T-helper 9 cell (primary cell): Measurements from ENCODE around the gene SSH3.

ENCODE experiments used
- DNase-seq: peaks from one replicate; pipeline ENCODE4 v3.0.0-alpha.2; 2020

Gene SSH3

DNA sequence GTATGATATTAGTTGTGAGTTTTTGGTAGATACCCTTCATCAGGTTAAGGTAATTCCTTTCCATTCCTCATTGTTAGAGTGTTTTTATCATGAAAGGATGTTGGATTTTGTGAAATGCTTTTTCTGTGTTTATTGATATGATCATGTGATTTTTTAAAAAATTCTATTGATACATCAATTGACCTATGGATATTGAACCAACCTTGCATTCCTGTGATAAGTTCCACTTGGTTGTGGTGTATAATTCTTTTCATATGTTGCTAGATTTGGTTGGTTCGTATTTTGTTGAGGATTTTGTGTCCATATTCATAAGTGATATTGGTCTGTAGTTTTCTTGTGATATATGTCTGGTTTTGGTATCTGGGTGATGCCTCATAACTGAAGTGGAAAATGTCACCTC is 7.5 kb upstream of the SSH3 start:
- DNase-seq, result no peak

GRCh38 chr11:67298786-67299185 is 4.5 kb upstream of the SSH3 start:
- no peak for DNase-seq

DNA sequence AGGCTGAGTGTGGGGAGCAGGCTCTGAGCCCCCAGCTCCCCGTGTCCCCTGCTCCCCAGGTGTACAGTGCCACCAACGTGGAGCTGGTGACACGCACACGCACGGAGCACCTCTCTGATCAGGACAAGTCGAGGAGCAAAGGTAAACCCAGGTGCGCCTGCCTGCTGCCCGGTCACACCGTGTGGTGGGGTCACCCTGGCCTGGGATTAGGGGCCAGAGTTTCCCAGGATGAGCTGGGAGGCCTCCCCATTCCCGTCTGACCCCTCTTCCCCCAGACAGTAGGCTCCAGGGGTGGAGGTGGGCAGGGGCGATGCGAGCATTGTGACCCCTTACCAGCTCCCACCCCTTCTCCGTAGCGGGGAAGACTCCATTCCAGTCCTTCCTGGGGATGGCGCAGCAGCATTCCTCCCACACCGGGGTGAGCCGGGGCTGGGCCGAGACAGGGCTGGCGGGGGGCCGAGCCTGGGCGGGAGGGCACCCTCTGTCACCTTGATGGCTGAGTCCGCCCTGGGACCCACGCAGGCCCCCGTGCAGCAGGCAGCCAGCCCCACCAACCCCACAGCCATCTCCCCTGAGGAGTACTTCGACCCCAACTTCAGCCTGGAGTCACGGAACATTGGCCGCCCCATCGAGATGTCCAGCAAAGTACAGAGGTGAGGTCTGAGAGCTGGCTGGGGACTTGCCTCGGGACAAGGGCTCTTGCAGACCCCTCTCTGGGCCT is 3.7 kb upstream of the SSH3 start:
- DNase-seq, result no peak

- no peak for DNase-seq
Observed at GRCh38 chr11:67300256-67300755, 3.0 kb upstream of the SSH3 start.

- DNase-seq, result no peak
Observed at GRCh38 chr11:67300756-67301312, 2.5 kb upstream of the SSH3 start.

GRCh38 chr11:67301313-67301921 is 1.9 kb upstream of the SSH3 start:
- no peak for DNase-seq

DNA sequence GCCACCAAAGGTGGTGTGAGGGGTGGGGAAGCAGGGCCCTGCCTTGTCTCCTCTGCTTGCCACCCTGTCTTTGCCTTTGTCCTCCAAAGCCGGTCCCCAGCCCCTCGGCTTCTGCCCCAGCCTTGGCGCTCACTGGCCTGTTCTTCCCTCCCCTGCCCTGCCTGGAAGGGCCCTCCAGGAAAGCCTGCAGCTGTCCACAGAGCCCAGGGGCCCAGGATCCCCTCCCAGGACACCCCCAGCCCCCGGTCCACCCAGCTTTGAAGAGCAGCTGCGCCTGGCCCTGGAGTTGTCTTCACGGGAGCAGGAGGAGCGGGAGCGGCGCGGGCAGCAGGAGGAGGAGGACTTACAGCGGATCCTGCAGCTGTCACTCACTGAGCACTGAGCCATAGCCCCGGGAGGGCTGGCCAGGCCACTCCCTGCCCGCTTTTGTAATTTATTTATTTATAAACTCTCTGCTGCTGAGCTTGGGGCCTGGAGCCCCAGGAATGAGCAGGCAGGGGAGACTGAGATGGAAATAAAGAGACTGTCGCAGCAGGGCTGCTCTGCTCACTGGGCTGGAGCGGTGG is 1.3 kb upstream of the SSH3 start:
- no peak for DNase-seq

DNA sequence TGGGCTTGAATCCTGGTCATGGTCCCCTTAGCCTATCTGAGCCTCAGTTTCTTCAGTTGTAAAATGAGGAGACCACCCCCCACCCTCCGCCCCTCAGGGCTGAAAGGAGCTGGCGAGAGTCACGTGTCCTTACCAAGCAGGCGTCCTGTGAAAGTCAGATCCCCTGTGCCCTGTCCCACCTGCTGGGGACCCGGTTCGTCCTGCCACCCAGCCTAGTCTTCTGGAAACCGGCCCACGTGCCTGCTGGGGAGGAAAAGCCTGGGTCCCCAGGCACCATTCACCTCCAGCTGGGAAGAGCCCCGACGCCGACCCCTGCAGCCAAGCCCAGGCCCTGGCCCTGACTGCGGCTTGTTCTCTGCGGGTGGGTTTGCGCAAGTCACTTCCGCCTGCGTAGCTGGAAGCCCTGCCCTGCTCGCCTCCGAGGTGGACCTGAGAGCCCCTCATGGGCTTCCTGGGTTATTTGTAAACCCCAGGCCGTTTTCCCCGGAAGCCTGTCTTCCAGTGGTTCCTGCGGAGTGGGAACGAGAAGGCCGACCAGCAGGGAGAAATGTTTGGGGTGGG is 679 bp upstream of the SSH3 start:
- DNase-seq, result no peak

- no peak for DNase-seq
Observed at GRCh38 chr11:67303835-67304411, 593 bp downstream of the SSH3 start.

DNA sequence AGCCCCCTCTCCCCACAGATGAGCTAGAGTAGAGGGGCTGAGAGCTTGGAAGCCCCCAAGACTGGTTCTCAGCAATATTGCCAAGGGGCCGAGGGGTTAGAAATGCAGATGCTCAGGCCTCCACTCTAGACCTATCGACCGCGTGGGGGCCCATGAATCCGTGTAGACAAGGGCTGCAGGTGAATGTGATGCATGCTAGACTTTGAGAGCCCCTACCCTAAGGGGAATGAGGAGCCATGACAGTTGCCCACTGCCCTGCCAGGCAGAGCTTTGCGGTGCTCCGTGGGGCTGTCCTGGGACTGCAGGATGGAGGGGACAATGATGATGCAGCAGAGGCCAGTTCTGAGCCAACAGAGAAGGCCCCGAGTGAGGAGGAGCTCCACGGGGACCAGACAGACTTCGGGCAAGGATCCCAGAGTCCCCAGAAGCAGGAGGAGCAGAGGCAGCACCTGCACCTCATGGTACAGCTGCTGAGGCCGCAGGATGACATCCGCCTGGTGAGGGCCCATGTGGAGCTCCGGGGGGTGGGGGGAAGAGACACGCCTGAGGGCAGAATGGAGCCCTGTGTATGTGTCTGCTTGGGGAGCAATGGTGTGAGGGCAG is 1.3 kb downstream of the SSH3 start:
- DNase-seq, result no peak

DNA sequence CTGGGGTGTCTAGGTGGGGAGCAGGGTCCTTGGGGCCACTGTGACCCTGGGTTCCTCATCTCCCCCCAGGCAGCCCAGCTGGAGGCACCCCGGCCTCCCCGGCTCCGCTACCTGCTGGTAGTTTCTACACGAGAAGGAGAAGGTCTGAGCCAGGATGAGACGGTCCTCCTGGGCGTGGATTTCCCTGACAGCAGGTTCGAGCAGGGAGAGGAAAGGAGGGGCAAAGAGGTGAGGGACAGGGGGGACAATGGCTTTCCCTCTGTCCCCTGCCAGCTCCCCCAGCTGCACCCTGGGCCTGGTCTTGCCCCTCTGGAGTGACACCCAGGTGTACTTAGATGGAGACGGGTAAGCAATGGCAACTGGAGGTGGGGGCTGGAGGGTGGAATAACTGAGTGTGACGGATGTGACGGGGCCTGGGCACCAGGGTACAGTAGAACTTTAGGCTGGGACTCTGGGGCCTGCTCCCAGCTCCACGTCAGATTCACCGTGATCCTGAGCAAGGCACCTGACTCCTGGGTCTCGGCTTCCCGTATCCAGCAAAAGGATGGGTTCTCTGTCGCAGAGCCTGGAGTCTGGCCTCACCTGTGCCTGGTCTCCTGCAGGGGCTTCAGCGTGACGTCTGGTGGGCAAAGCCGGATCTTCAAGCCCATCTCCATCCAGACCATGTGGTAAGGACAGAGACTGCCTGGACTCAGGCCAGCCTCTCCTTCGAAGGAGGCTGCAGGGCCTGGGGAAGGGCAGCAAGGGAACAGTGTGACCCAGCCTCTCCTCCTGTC is 3.6 kb downstream of the SSH3 start:
- DNase-seq, result no peak

DNA sequence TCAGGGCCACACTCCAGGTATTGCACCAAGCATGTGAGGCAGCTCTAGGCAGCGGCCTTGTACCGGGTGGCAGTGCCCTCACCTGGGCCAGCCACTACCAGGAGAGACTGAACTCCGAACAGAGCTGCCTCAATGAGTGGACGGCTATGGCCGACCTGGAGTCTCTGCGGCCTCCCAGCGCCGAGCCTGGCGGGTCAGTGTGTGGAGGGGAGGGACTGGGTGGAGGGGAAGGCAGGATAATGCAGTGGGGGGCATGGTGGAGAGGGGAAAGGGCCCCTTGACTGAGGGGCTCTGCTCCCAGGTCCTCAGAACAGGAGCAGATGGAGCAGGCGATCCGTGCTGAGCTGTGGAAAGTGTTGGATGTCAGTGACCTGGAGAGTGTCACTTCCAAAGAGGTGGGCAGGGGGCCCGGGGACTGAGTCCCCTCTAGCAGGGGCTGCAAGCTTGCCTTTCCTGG is 4.2 kb downstream of the SSH3 start:
- DNase-seq, result no peak

DNA sequence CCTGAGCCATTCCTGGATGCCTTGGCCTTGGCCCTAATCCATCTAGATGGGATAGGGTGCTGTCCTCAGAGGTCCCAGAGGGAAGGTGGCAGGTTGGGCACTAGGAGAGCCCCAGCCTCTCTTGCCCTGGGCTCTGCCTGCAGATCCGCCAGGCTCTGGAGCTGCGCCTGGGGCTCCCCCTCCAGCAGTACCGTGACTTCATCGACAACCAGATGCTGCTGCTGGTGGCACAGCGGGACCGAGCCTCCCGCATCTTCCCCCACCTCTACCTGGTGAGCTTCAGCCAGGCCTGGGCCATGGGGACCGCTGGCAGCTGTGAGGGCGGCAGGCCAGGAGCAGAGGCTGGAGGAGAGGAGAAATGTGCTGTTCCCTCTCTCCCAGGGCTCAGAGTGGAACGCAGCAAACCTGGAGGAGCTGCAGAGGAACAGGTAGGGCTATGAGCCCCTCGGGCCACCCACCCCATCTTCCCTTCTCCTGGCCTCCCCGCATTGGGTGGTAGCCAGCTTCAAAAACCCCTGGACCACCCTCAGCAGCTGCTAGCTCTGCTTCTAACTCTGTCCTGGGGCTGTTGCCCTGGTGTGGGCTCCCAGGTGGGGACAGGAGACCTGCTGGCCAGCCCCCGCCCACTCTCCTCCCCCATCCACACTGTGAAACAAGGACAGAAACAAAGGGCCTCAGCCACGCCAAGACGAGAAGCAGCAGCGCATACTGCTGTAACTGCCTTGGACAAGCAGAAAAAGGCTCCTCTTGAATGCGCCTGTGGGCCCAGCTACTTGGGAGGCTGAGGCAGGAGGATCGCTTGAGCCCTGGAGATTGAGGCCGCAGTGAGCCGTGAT is 4.9 kb downstream of the SSH3 start:
- DNase-seq, result no peak

DNA sequence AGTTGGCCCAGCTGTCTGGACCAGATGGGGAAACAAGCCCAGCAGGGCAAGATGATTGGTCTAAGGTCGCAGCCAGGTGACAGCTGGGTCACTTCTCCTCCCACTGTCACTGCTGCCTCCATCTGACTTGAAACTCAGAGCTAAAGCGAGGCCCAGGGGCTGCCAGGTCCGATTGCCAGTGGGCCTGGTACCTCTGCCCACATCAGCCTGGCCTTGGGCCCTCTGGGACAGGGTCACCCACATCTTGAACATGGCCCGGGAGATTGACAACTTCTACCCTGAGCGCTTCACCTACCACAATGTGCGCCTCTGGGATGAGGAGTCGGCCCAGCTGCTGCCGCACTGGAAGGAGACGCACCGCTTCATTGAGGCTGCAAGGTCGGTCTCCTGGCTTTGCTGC is 5.8 kb downstream of the SSH3 start:
- DNase-seq, result no peak

DNA sequence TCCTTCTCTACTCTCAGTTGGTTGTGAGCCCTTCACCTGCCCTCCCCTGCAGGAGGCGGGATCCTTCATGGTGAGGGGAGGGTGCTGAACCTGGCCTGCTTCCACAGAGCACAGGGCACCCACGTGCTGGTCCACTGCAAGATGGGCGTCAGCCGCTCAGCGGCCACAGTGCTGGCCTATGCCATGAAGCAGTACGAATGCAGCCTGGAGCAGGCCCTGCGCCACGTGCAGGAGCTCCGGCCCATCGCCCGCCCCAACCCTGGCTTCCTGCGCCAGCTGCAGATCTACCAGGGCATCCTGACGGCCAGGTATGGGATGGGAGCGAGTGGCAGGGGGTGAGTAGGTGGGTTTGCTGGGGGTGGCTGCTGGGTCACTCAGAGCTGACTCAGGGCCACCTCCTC is 6.3 kb downstream of the SSH3 start:
- no peak for DNase-seq

DNA sequence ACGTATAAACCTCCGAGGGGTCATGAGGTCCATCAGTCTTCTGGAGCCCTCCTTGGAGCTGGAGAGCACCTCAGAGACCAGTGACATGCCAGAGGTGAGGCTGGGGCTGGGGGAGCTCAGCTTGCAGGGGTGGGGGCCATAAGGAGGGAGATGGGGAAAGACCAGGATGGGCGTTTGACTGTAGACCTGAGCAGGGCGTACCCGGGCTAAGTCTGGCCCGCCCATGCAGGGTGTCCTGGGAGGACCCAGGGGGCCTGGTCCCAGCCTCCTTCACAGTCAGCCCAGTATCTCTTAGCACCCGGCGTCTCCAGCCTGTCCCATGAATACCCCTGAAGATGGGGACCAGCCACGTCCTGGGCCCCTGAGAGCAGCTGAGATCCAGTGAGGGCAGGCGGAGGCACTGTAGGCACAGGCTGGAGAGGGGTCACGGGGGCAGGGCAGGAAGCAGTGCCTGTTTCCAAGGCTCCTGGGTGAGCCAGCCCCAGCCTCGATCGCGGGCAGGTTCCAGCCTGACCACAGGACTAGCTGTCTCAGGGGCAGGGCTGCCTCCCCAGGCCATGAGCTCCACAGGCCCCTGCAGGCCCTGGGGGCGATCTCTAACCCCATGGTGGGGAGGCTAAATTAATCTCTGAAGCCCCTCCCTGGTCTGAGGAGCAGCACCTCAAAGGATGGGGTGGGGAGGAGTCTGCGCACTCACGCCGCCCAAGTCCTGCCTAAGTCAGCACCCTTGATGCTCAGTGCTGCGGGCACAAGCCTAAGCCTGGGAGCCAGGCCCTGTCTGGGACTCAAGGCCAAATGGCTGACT is 7.1 kb downstream of the SSH3 start:
- DNase-seq, result no peak

GRCh38 chr11:67311051-67311555 is 7.8 kb downstream of the SSH3 start:
- no peak for DNase-seq

DNA sequence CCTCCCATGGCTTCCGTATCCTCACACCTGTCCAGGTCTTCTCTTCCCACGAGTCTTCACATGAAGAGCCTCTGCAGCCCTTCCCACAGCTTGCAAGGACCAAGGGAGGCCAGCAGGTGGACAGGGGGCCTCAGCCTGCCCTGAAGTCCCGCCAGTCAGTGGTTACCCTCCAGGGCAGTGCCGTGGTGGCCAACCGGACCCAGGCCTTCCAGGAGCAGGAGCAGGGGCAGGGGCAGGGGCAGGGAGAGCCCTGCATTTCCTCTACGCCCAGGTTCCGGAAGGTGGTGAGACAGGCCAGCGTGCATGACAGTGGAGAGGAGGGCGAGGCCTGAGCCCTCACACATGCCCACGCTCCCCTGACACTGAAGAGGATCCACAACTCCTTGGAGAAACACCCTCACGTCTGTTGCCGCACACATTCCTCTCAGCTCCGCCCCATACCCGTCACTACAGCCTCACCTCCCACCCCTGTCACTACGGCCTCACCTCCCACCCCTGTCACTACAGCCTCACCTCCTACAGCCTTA is 8.3 kb downstream of the SSH3 start:
- DNase-seq, result no peak

DNA sequence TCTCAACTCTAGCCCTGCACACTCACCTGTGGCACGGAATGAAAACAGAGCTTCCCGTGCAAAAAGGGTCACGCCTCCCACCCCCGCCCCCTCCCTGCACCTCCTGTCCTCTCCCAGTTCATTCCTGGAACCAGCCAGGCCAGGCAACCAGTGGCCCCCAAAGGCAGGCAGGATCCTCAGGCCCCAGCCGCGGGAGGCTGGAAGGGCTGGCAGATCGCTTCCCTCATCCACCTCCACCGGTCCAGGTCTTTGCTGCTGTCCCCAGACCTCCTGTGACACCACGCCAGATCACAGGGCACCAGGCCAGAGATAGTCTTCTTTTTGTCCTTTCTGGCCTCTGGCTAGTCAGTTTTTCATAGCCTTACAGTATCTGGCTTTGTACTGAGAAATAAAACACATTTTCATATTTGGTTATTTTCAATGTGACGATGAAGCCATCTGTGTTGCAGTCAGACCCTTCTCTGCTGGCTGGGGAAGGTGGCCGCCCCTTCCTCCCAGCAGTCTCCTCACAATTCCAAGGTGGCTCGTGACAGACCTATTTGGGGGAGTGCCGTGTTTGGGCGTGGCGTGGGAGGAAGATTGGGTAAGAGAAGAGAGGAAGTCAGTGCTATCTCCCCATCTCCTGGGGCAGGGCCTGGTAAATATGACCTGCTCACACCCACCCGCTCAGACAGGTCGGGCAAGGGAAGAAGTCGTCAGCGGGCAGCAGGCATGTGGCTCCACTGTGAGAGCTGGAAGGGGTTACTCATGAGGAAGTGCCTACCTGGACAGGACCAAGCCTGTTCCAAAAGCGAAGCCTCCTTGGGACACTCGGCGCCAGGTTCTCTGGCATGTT is 9.1 kb downstream of the SSH3 start:
- peak; percentile 40 for DNase-seq
